ENCODE results near the gene ALX3.

The ALX3 gene

GRCh38 chr1:110097507-110098221, 27.2 kb upstream of the ALX3 start:
- H3K4me3 ChIP-seq (ENCODE audit: low read depth, low read length) = no peak overlapping the region
- no peak for TF ChIP-seq MYC (IDR thresholded peaks at IDR 0.05; ENCODE audit: low read depth, low read length)
- no peak for TF ChIP-seq POLR2A (IDR thresholded peaks at IDR 0.05; ENCODE audit: extremely low read depth, insufficient read length)
- TF ChIP-seq MAX (IDR thresholded peaks at IDR 0.05; ENCODE audit: low read depth, low read length) = no peak
- no peak for TF ChIP-seq CTCF (IDR thresholded peaks at IDR 0.05; ENCODE audit: low read depth, low read length)
- DNase-seq (ENCODE audit: low read depth) = no peak

- no peak overlapping the region for H3K4me3 ChIP-seq (ENCODE audit: low read depth, low read length)
- TF ChIP-seq MAX (IDR thresholded peaks at IDR 0.05; ENCODE audit: low read depth, low read length) (no peak), MYC (IDR thresholded peaks at IDR 0.05; ENCODE audit: low read depth, low read length) (no peak), POLR2A (IDR thresholded peaks at IDR 0.05; ENCODE audit: extremely low read depth, insufficient read length) (no peak), CTCF (IDR thresholded peaks at IDR 0.05; ENCODE audit: low read depth, low read length) (no peak)
Measured at GRCh38 chr1:110094931-110095654, 24.6 kb upstream of the ALX3 start.

GRCh38 chr1:110092991-110093390, 22.5 kb upstream of the ALX3 start:
- no peak for TF ChIP-seq MAX (IDR thresholded peaks at IDR 0.05; ENCODE audit: low read depth, low read length)
- TF ChIP-seq MYC (IDR thresholded peaks at IDR 0.05; ENCODE audit: low read depth, low read length) = no peak
- TF ChIP-seq POLR2A (IDR thresholded peaks at IDR 0.05; ENCODE audit: extremely low read depth, insufficient read length) = no peak
- TF ChIP-seq CTCF (IDR thresholded peaks at IDR 0.05; ENCODE audit: low read depth, low read length) = no peak
- DNase-seq (ENCODE audit: low read depth) = no peak
- H3K4me3 ChIP-seq (ENCODE audit: low read depth, low read length) = no peak overlapping the region

More at GRCh38 chr1:110094931-110095654, 24.6 kb upstream of the ALX3 start:
- DNase-seq (ENCODE audit: low read depth) = no peak

GRCh38 chr1:110091791-110092190, 21.3 kb upstream of the ALX3 start:
- no peak for DNase-seq (ENCODE audit: low read depth)
- H3K4me3 ChIP-seq (ENCODE audit: low read depth, low read length) = no peak overlapping the region
- no peak for TF ChIP-seq MAX (IDR thresholded peaks at IDR 0.05; ENCODE audit: low read depth, low read length)
- TF ChIP-seq POLR2A (IDR thresholded peaks at IDR 0.05; ENCODE audit: extremely low read depth, insufficient read length) = no peak
- TF ChIP-seq MYC (IDR thresholded peaks at IDR 0.05; ENCODE audit: low read depth, low read length) = no peak
- no peak for TF ChIP-seq CTCF (IDR thresholded peaks at IDR 0.05; ENCODE audit: low read depth, low read length)

- TF ChIP-seq MAX (IDR thresholded peaks at IDR 0.05; ENCODE audit: low read depth, low read length) = no peak
- no peak for TF ChIP-seq CTCF (IDR thresholded peaks at IDR 0.05; ENCODE audit: low read depth, low read length)
- TF ChIP-seq POLR2A (IDR thresholded peaks at IDR 0.05; ENCODE audit: extremely low read depth, insufficient read length) = no peak
- TF ChIP-seq MYC (IDR thresholded peaks at IDR 0.05; ENCODE audit: low read depth, low read length) = no peak
- DNase-seq (ENCODE audit: low read depth) = no peak
- H3K4me3 ChIP-seq (ENCODE audit: low read depth, low read length) = no peak overlapping the region
Measured at GRCh38 chr1:110091381-110091780, 20.9 kb upstream of the ALX3 start.
